GM19035 (cell line): ENCODE data around the gene TMEM97.

Experiments used
- ATAC-seq: cut with Tn5 transposase; IDR thresholded peaks from one replicate; pipeline ENCODE4 v1.9.1; 2021; ENCODE audit not compliant: unreplicated experiment

Gene TMEM97

GRCh38 chr17:28315846-28316705 is 2.9 kb upstream of the TMEM97 start:
- ATAC-seq: no peak

GRCh38 chr17:28317099-28317965 is 1.7 kb upstream of the TMEM97 start:
- ATAC-seq: no peak

- peak; percentile 6 for ATAC-seq
These were observed 838 bp upstream of the TMEM97 start for GRCh38 chr17:28317966-28318758.

GRCh38 chr17:28319598-28319935 is 567 bp downstream of the TMEM97 start:
- ATAC-seq: no peak

- ATAC-seq: no peak
These were observed 1.4 kb downstream of the TMEM97 start for GRCh38 chr17:28320215-28321061.

- ATAC-seq: no peak
These were observed 5.3 kb downstream of the TMEM97 start for GRCh38 chr17:28324267-28324745.

- ATAC-seq: no peak
These were observed 5.8 kb downstream of the TMEM97 start for GRCh38 chr17:28324781-28325180.

- ATAC-seq: no peak
These were observed 6.2 kb downstream of the TMEM97 start for GRCh38 chr17:28325211-28325610.

GRCh38 chr17:28326114-28326513 is 7.1 kb downstream of the TMEM97 start:
- no peak for ATAC-seq

GRCh38 chr17:28327031-28327607 is 8.1 kb downstream of the TMEM97 start:
- ATAC-seq: peak; percentile 58

GRCh38 chr17:28327709-28328108 is 8.7 kb downstream of the TMEM97 start:
- no peak for ATAC-seq

GRCh38 chr17:28328325-28328724 is 9.3 kb downstream of the TMEM97 start:
- no peak for ATAC-seq

GRCh38 chr17:28330671-28331070 is 11.7 kb downstream of the TMEM97 start:
- no peak for ATAC-seq

GRCh38 chr17:28331891-28332420 is 13.0 kb downstream of the TMEM97 start:
- no peak for ATAC-seq

GRCh38 chr17:28333083-28333746 is 14.2 kb downstream of the TMEM97 start:
- no peak for ATAC-seq

- ATAC-seq: no peak
These were observed 15.2 kb downstream of the TMEM97 start for GRCh38 chr17:28334171-28334570.

GRCh38 chr17:28334666-28335200 is 15.7 kb downstream of the TMEM97 start:
- ATAC-seq: no peak

GRCh38 chr17:28335201-28335958 is 16.4 kb downstream of the TMEM97 start, which contains the start of the genes IFT20 and TNFAIP1:
IFT20 (minus strand) TSS chr17:28335472; CDS start chr17:28331985, 3,487 bp downstream.
TNFAIP1 (plus strand) TSS chr17:28335761; CDS start chr17:28339522, 3,761 bp downstream.
- peak; percentile 95 for ATAC-seq
